ENCODE measurements around the gene ANKHD1. TPM values are rescaled to one million over a fixed set of nuclear protein-coding genes. Genes with fewer than 3 reads are reported as not detected.

Gene ANKHD1
- polyA plus RNA-seq, 1 donor from 2014 or later = 61.8 TPM

GRCh38 chr5:140524003-140524402 is 122.4 kb downstream of the ANKHD1 start:
- H3K79me2 ChIP-seq (replicated peaks; ENCODE audit: insufficient read depth, low read length) = no peaks in the 10 kb centered on the region
- TF ChIP-seq REST (IDR thresholded peaks at IDR 0.05; ENCODE audit: borderline replicate concordance) (no peak), TAF1 (IDR thresholded peaks at IDR 0.05; ENCODE audit: low read depth) (no peak), EP300 (conservative IDR thresholded peaks at IDR 0.05; ENCODE audit: poor library complexity, severe bottlenecking) (no peak), RAD21 (conservative IDR thresholded peaks at IDR 0.05) (no peak)
- H3K36me3 ChIP-seq (ENCODE audit: insufficient read depth, low read length) = no peaks in the 10 kb centered on the region
- no peaks in the 10 kb centered on the region for H3K9me2 ChIP-seq (ENCODE audit: insufficient read depth, low read length)
- no peak overlapping the region for H3K4me2 ChIP-seq (ENCODE audit: low read length)
- H3F3A ChIP-seq (ENCODE audit: insufficient read depth, low read length, poor library complexity, severe bottlenecking) = no peaks in the 10 kb centered on the region
- H3K4me3 ChIP-seq (ENCODE audit: low read length) = no peak overlapping the region
- no peak overlapping the region for H3K27ac ChIP-seq (ENCODE audit: low read length)
- no peaks in the 10 kb centered on the region for H3K9me3 ChIP-seq (ENCODE audit: low read length)
- no peak overlapping the region for H3K9ac ChIP-seq (ENCODE audit: low read length)
- no peaks in the 10 kb centered on the region for H3K27me3 ChIP-seq (ENCODE audit: insufficient read depth, low read depth, low read length)
- H4K20me1 ChIP-seq (ENCODE audit: insufficient read depth) = no peaks in the 10 kb centered on the region
- H2AFZ ChIP-seq (ENCODE audit: low read depth, low read length) = no peak overlapping the region

- Histone ChIP-seq H4K20me1 (ENCODE audit: insufficient read depth) (no peaks in the 10 kb centered on the region), H2AFZ (ENCODE audit: low read depth, low read length) (no peak overlapping the region), H3K4me2 (ENCODE audit: low read length) (no peak overlapping the region), H3F3A (ENCODE audit: insufficient read depth, low read length, poor library complexity, severe bottlenecking) (no peaks in the 10 kb centered on the region), H3K27me3 (ENCODE audit: insufficient read depth, low read depth, low read length) (no peaks in the 10 kb centered on the region), H3K79me2 (replicated peaks; ENCODE audit: insufficient read depth, low read length) (no peaks in the 10 kb centered on the region), H3K9ac (ENCODE audit: low read length) (no peak overlapping the region), H3K36me3 (ENCODE audit: insufficient read depth, low read length) (peaks cover 12% of the 10 kb centered on the region), H3K9me3 (ENCODE audit: low read length) (no peaks in the 10 kb centered on the region), H3K4me3 (ENCODE audit: low read length) (no peak overlapping the region), H3K9me2 (ENCODE audit: insufficient read depth, low read length) (no peaks in the 10 kb centered on the region), H3K27ac (ENCODE audit: low read length) (no peak overlapping the region)
- TF ChIP-seq MXI1 (conservative IDR thresholded peaks at IDR 0.05; ENCODE audit: poor library complexity, severe bottlenecking) (no peak), RAD21 (conservative IDR thresholded peaks at IDR 0.05) (no peak), EP300 (conservative IDR thresholded peaks at IDR 0.05; ENCODE audit: poor library complexity, severe bottlenecking) (no peak), POLR2AphosphoS5 (IDR thresholded peaks at IDR 0.05) (no peak), EZH2 (IDR thresholded peaks at IDR 0.05; ENCODE audit: borderline replicate concordance, insufficient read depth, low read length, poor library complexity, severe bottlenecking) (no peak), SMC3 (conservative IDR thresholded peaks at IDR 0.05; ENCODE audit: poor library complexity) (no peak)
Measured at GRCh38 chr5:140540227-140540626, 138.6 kb downstream of the ANKHD1 start.

- H3K36me3 ChIP-seq (ENCODE audit: insufficient read depth, low read length) = peaks cover 11% of the 10 kb centered on the region
- no peak overlapping the region for H3K9ac ChIP-seq (ENCODE audit: low read length)
- no peak overlapping the region for H2AFZ ChIP-seq (ENCODE audit: low read depth, low read length)
- H3K4me2 ChIP-seq (ENCODE audit: low read length) = no peak overlapping the region
- H3K79me2 ChIP-seq (replicated peaks; ENCODE audit: insufficient read depth, low read length) = no peaks in the 10 kb centered on the region
- H4K20me1 ChIP-seq (ENCODE audit: insufficient read depth) = no peaks in the 10 kb centered on the region
- H3K27me3 ChIP-seq (ENCODE audit: insufficient read depth, low read depth, low read length) = no peaks in the 10 kb centered on the region
- TF ChIP-seq SMC3 (conservative IDR thresholded peaks at IDR 0.05; ENCODE audit: poor library complexity) (no peak), EZH2 (IDR thresholded peaks at IDR 0.05; ENCODE audit: borderline replicate concordance, insufficient read depth, low read length, poor library complexity, severe bottlenecking) (no peak), REST (IDR thresholded peaks at IDR 0.05; ENCODE audit: borderline replicate concordance) (no peak), RAD21 (conservative IDR thresholded peaks at IDR 0.05) (no peak), MXI1 (conservative IDR thresholded peaks at IDR 0.05; ENCODE audit: poor library complexity, severe bottlenecking) (no peak), CTCF (IDR thresholded peaks at IDR 0.05; ENCODE audit: poor library complexity, severe bottlenecking) (no peak), EP300 (conservative IDR thresholded peaks at IDR 0.05; ENCODE audit: poor library complexity, severe bottlenecking) (no peak), POLR2AphosphoS5 (IDR thresholded peaks at IDR 0.05) (no peak), TAF1 (IDR thresholded peaks at IDR 0.05; ENCODE audit: low read depth) (no peak)
- H3K4me3 ChIP-seq (ENCODE audit: low read length) = no peak overlapping the region
- H3K9me2 ChIP-seq (ENCODE audit: insufficient read depth, low read length) = no peaks in the 10 kb centered on the region
- no peak overlapping the region for H3K27ac ChIP-seq (ENCODE audit: low read length)
- no peaks in the 10 kb centered on the region for H3K9me3 ChIP-seq (ENCODE audit: low read length)
- H3F3A ChIP-seq (ENCODE audit: insufficient read depth, low read length, poor library complexity, severe bottlenecking) = no peaks in the 10 kb centered on the region
Measured at GRCh38 chr5:140542972-140543371, 141.3 kb downstream of the ANKHD1 start.
